OCI-LY1 (cell line): Measurements from ENCODE around the gene AACS.

Experiments
- H2AFZ ChIP-seq: fragments of 200-600 bp; sonication (generic), shearing (Covaris generic); 2 replicates; pipeline ENCODE4 v1.6.0; 2014; ENCODE audit warnings: antibody characterized with exemption, mild to moderate bottlenecking, low read length
- H3F3A ChIP-seq: fragments of 200-600 bp; sonication (generic), shearing (Covaris generic); 2 replicates; pipeline ENCODE4 v1.6.0; 2014; ENCODE audit warnings: mild to moderate bottlenecking, antibody characterized with exemption, low read length, moderate library complexity; ENCODE audit not compliant: insufficient read depth
- H3K27ac ChIP-seq: fragments of 200-600 bp; sonication (generic); 2 replicates; pipeline ENCODE4 v1.5.1; 2014; ENCODE audit warnings: low read length, mixed run types, mild to moderate bottlenecking, low read depth; ENCODE audit not compliant: poor library complexity, severe bottlenecking
- H3K27me3 ChIP-seq: fragments of 200-600 bp; sonication (generic); 2 replicates; pipeline ENCODE4 v1.6.0; 2014; ENCODE audit warnings: antibody characterized with exemption, mild to moderate bottlenecking, low read length, moderate library complexity; ENCODE audit not compliant: insufficient read depth
- H3K36me3 ChIP-seq: fragments of 200-600 bp; sonication (generic); 2 replicates; pipeline ENCODE4 v1.6.1; 2014; ENCODE audit warnings: mild to moderate bottlenecking, antibody characterized with exemption, low read length, moderate library complexity, mixed read lengths; ENCODE audit not compliant: insufficient read depth
- H3K4me1 ChIP-seq: fragments of 200-600 bp; sonication (generic); 2 replicates; pipeline ENCODE4 v1.5.1; 2014; ENCODE audit warnings: mild to moderate bottlenecking, low read length, moderate library complexity; ENCODE audit not compliant: insufficient read depth, severe bottlenecking
- H3K4me2 ChIP-seq: fragments of 200-600 bp; sonication (generic), shearing (Covaris generic); 2 replicates; pipeline ENCODE4 v1.6.1; 2014; ENCODE audit warnings: low read length
- H3K4me3 ChIP-seq: fragments of 200-600 bp; sonication (generic); 2 replicates; pipeline ENCODE4 v1.5.1; 2014; ENCODE audit warnings: low read length, low read depth, mild to moderate bottlenecking, mixed read lengths; ENCODE audit not compliant: poor library complexity, severe bottlenecking
- H3K79me2 ChIP-seq: fragments of 200-600 bp; shearing (Covaris generic); 2 replicates; pipeline ENCODE4 v1.6.1; 2016; ENCODE audit warnings: mixed run types, low read length, mixed read lengths; ENCODE audit not compliant: insufficient read depth
- H3K9ac ChIP-seq: fragments of 200-600 bp; sonication (generic), shearing (Covaris generic); 2 replicates; pipeline ENCODE4 v1.6.1; 2014; ENCODE audit warnings: mild to moderate bottlenecking, low read length, mixed read lengths
- H3K9me2 ChIP-seq: fragments of 200-600 bp; sonication (generic), shearing (Covaris generic); 2 replicates; pipeline ENCODE4 v1.6.1; 2014; ENCODE audit warnings: low read depth, mild to moderate bottlenecking, low read length, mixed read lengths
- H3K9me3 ChIP-seq: fragments of 200-600 bp; shearing (Covaris generic); 2 replicates; pipeline ENCODE4 v1.6.1; 2014; ENCODE audit warnings: low read length, mixed read lengths
- H4K20me1 ChIP-seq: fragments of 200-600 bp; sonication (generic), shearing (Covaris generic); 2 replicates; pipeline ENCODE4 v1.6.0; 2016; ENCODE audit warnings: mild to moderate bottlenecking, low read length; ENCODE audit not compliant: insufficient read depth
- CTCF ChIP-seq: fragments of 200-600 bp; sonication (generic), shearing (Covaris generic); IDR thresholded peaks from 2 replicates; pipeline ENCODE4 v1.5.1; 2017; ENCODE audit warnings: mild to moderate bottlenecking, antibody characterized with exemption, low read length, moderate library complexity, mixed read lengths
- EZH2 ChIP-seq: fragments of 200-600 bp; sonication (generic), shearing (Covaris generic); IDR thresholded peaks from 2 replicates; pipeline ENCODE4 v1.8.0; 2017; ENCODE audit warnings: borderline replicate concordance, mixed run types, mild to moderate bottlenecking, antibody characterized with exemption, low read length, moderate library complexity, mixed read lengths

AACS gene

GRCh38 chr12:125180144-125180543, 114.9 kb downstream of the AACS start:
- Histone ChIP-seq H3K4me3 (no peak overlapping the region), H3K79me2 (no peaks in the 10 kb centered on the region), H3F3A (no peaks in the 10 kb centered on the region), H3K27ac (no peak overlapping the region), H3K36me3 (no peaks in the 10 kb centered on the region), H3K9me2 (no peaks in the 10 kb centered on the region), H3K4me1 (no peaks in the 10 kb centered on the region), H4K20me1 (no peaks in the 10 kb centered on the region), H3K9ac (no peak overlapping the region), H3K4me2 (no peak overlapping the region), H3K9me3 (no peaks in the 10 kb centered on the region), H3K27me3 (peaks cover 28% of the 10 kb centered on the region), H2AFZ (no peak overlapping the region)
- TF ChIP-seq CTCF (no peak), EZH2 (no peak)

- H3K27me3 ChIP-seq = peaks cover 28% of the 10 kb centered on the region
- no peak overlapping the region for H3K9ac ChIP-seq
- H2AFZ ChIP-seq = no peak overlapping the region
- H3K4me1 ChIP-seq = no peaks in the 10 kb centered on the region
- no peaks in the 10 kb centered on the region for H4K20me1 ChIP-seq
- H3K4me3 ChIP-seq = no peak overlapping the region
- no peaks in the 10 kb centered on the region for H3K9me2 ChIP-seq
- H3K79me2 ChIP-seq = no peaks in the 10 kb centered on the region
- H3K36me3 ChIP-seq = no peaks in the 10 kb centered on the region
- H3K9me3 ChIP-seq = no peaks in the 10 kb centered on the region
- no peaks in the 10 kb centered on the region for H3F3A ChIP-seq
- TF ChIP-seq EZH2 (no peak), CTCF (no peak)
- H3K27ac ChIP-seq = no peak overlapping the region
- H3K4me2 ChIP-seq = no peak overlapping the region
Measured at GRCh38 chr12:125181107-125181506, 115.9 kb downstream of the AACS start.

- no peaks in the 10 kb centered on the region for H3K4me1 ChIP-seq
- no peak overlapping the region for H3K4me3 ChIP-seq
- H4K20me1 ChIP-seq = no peaks in the 10 kb centered on the region
- H3F3A ChIP-seq = no peaks in the 10 kb centered on the region
- H3K27ac ChIP-seq = no peak overlapping the region
- H3K36me3 ChIP-seq = no peaks in the 10 kb centered on the region
- no peak overlapping the region for H2AFZ ChIP-seq
- TF ChIP-seq CTCF (peak; percentile 96), EZH2 (no peak)
- H3K4me2 ChIP-seq = no peak overlapping the region
- H3K79me2 ChIP-seq = no peaks in the 10 kb centered on the region
- no peaks in the 10 kb centered on the region for H3K9me2 ChIP-seq
- no peak overlapping the region for H3K9ac ChIP-seq
- H3K9me3 ChIP-seq = no peaks in the 10 kb centered on the region
- H3K27me3 ChIP-seq = peaks cover 32% of the 10 kb centered on the region
Measured at GRCh38 chr12:125183187-125184067, 118.2 kb downstream of the AACS start.
